Ovary (tissue), 9 donors: ENCODE data around the gene DIDO1. TPM values are rescaled to one million over a fixed set of nuclear protein-coding genes. Genes with fewer than 3 reads are reported as not detected.

Experiments used
- DNase-seq, 5 donors: peaks; one replicate each; pipeline ENCODE4 v3.0.0-alpha.2; 2019 to 2020
- H3K27ac ChIP-seq, 2 donors: fragments of 200-600 bp; one replicate each; pipeline versions ENCODE4 v1.5.1 to v1.8.0; 2019 to 2022
- H3K27me3 ChIP-seq: fragments of 200-600 bp; one replicate; pipeline ENCODE4 v1.8.0; 2022
- H3K36me3 ChIP-seq: fragments of 200-600 bp; sonication (generic); one replicate; pipeline ENCODE4 v1.5.1; 2019
- H3K4me1 ChIP-seq: one replicate; pipeline ENCODE4 v1.8.1; 2013; ENCODE audit warnings: mild to moderate bottlenecking, moderate library complexity; ENCODE audit not compliant: insufficient read depth
- H3K4me3 ChIP-seq: fragments of 200-600 bp; sonication (generic); one replicate; pipeline ENCODE4 v1.5.1; 2017
- H3K9me3 ChIP-seq, 2 donors: fragments of 200-600 bp in 1 of 2; sonication (generic) in 1 of 2; one replicate each; pipeline versions ENCODE4 v1.5.1 to v1.8.1; 2013 to 2019; ENCODE audit warnings: mild to moderate bottlenecking in 1 of 2, moderate library complexity in 1 of 2
- CTCF ChIP-seq, 3 donors: fragments of 450-650 bp in 2 of 3; fragments of 200-600 bp in 1 of 3; IDR thresholded peaks; one replicate each; pipeline versions ENCODE4 v1.5.1 to v1.8.0; 2016 to 2022; ENCODE audit warnings: antibody characterized with exemption in 3 of 3, mild to moderate bottlenecking in 1 of 3
- EP300 ChIP-seq: sonication (generic); formaldehyde crosslinking; IDR thresholded peaks from one replicate; pipeline ENCODE4 v1.6.1; 2017; ENCODE audit warnings: antibody characterized with exemption
- POLR2A ChIP-seq: fragments of 450-650 bp; IDR thresholded peaks from one replicate; pipeline ENCODE4 v1.6.1; 2017; ENCODE audit warnings: antibody characterized with exemption, mild to moderate bottlenecking, moderate library complexity
- WGBS, 3 donors: extraction: QIAGEN DNeasy Blood & Tissue Kit in 1 of 3; methylation state at CpG; one replicate each; pipeline versions ENCODE4 v1.1.5 to v1.1.7; 2013 to 2017; 5-methylcytosine and 5-hydroxymethylcytosine counted together
- intact Hi-C, 4 donors: fragments of 100-400 bp; cut with DNase I; formaldehyde crosslinking; loops; one replicate each; pipeline versions ENCODE4 v1.11.0 to v1.15.1; 2022 to 2023
- polyA plus RNA-seq, 2 donors: library from polyadenylated mRNA; stranded (reverse); fragments of 200-250 nt in 1 of 2; fragments of 350-450 nt in 1 of 2; fragmentation: Illumina TruSeq in 1 of 2; extraction: RNeasy Lipid Tissue Mini Kit (QIAGEN cat#74804) in 1 of 2; gene quantifications; one replicate each; pipeline ENCODE4 v1.2.3, GENCODE V29; 2013 to 2014
- total RNA-seq, 7 donors: library from RNA; depleted of rRNA in 2 of 7; stranded (reverse); fragments of >200 nt in 2 of 7; fragmentation: NEBNext Ultra II Directional in 3 of 7; extraction: Animal tissue kit (Norgen Biotek cat#: 25700) in 3 of 7; gene quantifications; one replicate each; pipeline versions ENCODE4 v1.1.0 to v1.2.4, GENCODE V29; 2016 to 2023
- donor health status: DM: no; HTN: no; CAD: no; lungs with moderate emphysema.
- donor health status: DM: no; HTN: no; CAD: no.
- donor health status: Bipolar disorder and iron deficiency.
- donor health status: DM: yes; HTN: yes; CAD: no.
- donor health status: DM: no; HTN: no; CAD: no.
- donor health status: DM: yes; HTN: yes; CAD: no.

The DIDO1 gene
- total and polyA plus RNA-seq, 9 donors = 42.9 to 82.2 (median 56.2) TPM

- 74 to 81% (median 77%) methylated on average over 20 of the region's 20 CpGs for WGBS, 3 donors
- no peak for TF ChIP-seq EP300
- TF ChIP-seq CTCF (IDR thresholded peaks at IDR 0.05) = no peak
- TF ChIP-seq POLR2A = no peak
- DNase-seq = no peak
- Histone ChIP-seq H3K27ac (no peak overlapping the region), H3K4me1 (no peaks in the 10 kb centered on the region), H3K9me3 (no peaks in the 10 kb centered on the region), H3K27me3 (no peaks in the 10 kb centered on the region), H3K4me3 (no peak overlapping the region), H3K36me3 (no peaks in the 10 kb centered on the region)
- intact Hi-C loops = no loop called here
Observed at GRCh38 chr20:62885046-62885895, 41.0 kb downstream of the DIDO1 start.

GRCh38 chr20:62884556-62884955 lies 41.7 kb downstream of the DIDO1 start:
- Histone ChIP-seq H3K27me3 (no peaks in the 10 kb centered on the region), H3K27ac (no peak overlapping the region), H3K9me3 (no peaks in the 10 kb centered on the region), H3K4me1 (no peaks in the 10 kb centered on the region), H3K4me3 (no peak overlapping the region), H3K36me3 (no peaks in the 10 kb centered on the region)
- WGBS, 3 donors = 63 to 75% (median 70%) methylated on average over 8 of the region's 8 CpGs
- no peak for TF ChIP-seq CTCF (IDR thresholded peaks at IDR 0.05)
- TF ChIP-seq EP300 = no peak
- no peak for TF ChIP-seq POLR2A
- DNase-seq = no peak
- intact Hi-C loops = no loop called here

GRCh38 chr20:62882426-62882825 lies 43.9 kb downstream of the DIDO1 start:
- 89 to 92% (median 91%) methylated on average over 15 of the region's 15 CpGs for WGBS, 3 donors
- intact Hi-C loops = no loop called here
- no peak for DNase-seq
- Histone ChIP-seq H3K4me3 (no peak overlapping the region), H3K36me3 (no peaks in the 10 kb centered on the region), H3K4me1 (no peaks in the 10 kb centered on the region), H3K9me3 (no peaks in the 10 kb centered on the region), H3K27ac (no peak overlapping the region), H3K27me3 (no peaks in the 10 kb centered on the region)
- no peak for TF ChIP-seq EP300
- no peak for TF ChIP-seq POLR2A
- no peak for TF ChIP-seq CTCF (IDR thresholded peaks at IDR 0.05)

- H3K9me3 ChIP-seq = no peaks in the 10 kb centered on the region
- TF ChIP-seq POLR2A (no peak), CTCF (IDR thresholded peaks at IDR 0.05) (no peak), EP300 (no peak)
- H3K27ac ChIP-seq = no peak overlapping the region
- peaks cover 5% of the 10 kb centered on the region for H3K4me1 ChIP-seq
- WGBS, 3 donors = 91 to 93% (median 91%) methylated on average over 46 of the region's 46 CpGs
- intact Hi-C loops = no loop called here
- H3K36me3 ChIP-seq = no peaks in the 10 kb centered on the region
- no peak overlapping the region for H3K4me3 ChIP-seq
- H3K27me3 ChIP-seq = no peaks in the 10 kb centered on the region
- DNase-seq = no peak
Observed at GRCh38 chr20:62881662-62882395, 44.5 kb downstream of the DIDO1 start.
